HG02884 (cell line): ENCODE results near the gene ST3GAL3.

Experiments used
- ATAC-seq: cut with Tn5 transposase; IDR thresholded peaks from one replicate; pipeline ENCODE4 v1.9.1; 2021; ENCODE audit warnings: mild to moderate bottlenecking, moderate library complexity; ENCODE audit not compliant: unreplicated experiment

ST3GAL3 gene

DNA sequence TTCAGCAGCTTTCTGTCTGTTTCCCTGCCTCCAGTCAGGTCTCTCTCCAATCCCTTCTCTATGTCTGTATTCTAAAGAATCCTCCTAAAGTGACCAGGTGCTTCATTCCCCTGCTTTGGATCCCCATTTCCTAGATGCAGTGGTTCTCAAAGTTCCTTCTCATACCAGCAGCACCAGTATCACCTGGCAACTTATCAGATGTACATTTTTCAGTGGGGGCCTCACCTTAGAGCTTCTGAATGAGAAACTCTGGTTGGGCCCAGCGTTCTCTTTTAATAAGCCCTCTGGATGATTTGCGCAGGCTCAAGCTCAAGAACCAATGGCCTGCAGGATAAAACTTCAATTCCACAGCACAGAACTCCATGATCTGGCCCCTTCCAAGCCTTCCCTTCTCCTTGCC, 200.9 kb downstream of the ST3GAL3 start:
- ATAC-seq, result no peak

- no peak for ATAC-seq
These were observed 201.5 kb downstream of the ST3GAL3 start for GRCh38 chr1:43908858-43909257.

DNA sequence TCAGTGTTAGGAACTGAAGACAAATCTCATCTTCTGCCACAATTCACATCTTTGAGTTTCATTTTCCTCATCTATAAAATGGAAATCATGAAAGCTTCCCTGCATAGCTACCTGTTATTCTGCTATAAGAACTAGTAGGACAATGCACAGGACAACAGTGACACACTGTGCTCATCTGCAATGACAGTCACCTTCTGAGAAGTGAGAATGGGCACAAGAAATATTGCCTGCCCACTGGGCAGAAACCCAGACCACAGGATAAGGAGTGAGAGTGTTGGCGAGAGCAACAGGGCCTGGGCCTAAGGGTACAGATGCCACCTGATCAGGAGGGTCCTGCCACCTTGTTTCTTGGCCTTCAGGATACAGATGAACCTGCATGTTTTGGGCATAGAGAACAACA, 203.0 kb downstream of the ST3GAL3 start:
- ATAC-seq, result no peak

- no peak for ATAC-seq
These were observed 205.3 kb downstream of the ST3GAL3 start for GRCh38 chr1:43912607-43913006.

- no peak for ATAC-seq
These were observed 205.7 kb downstream of the ST3GAL3 start for GRCh38 chr1:43913051-43913501.

DNA sequence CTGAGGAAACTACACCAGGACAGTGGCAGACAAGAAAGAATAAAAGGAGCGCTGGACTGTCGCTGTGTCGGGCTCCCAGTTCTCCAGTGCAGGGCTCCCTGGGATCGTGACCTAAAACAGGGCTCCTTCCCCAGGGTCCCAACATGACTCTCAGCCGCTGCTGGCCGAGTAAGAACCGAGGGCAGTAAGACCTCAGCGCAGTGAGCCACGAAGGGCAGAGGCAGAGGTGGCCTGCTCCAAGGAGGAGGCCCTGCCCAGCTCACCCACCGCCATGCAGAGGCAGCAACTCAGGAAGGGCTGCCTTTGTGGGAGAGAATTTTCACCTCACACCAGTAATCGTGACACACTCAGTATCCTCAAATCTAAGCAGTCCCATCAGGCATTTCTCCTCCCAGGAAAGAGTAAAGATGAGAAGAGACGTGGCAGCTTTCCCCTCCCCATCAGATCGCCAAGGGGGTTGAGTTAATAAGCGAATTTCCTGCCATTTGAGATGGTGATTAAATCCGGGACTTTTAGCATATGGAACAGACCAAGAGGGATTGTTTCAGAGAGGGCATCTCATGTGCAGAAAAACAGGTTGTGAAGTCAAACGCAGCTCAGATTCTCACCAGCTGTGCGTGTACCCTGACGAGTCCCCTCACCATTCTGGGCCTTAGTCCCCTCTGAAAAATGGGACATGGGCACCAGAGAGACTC, 206.5 kb downstream of the ST3GAL3 start:
- no peak for ATAC-seq

GRCh38 chr1:43914576-43915525, 207.5 kb downstream of the ST3GAL3 start:
- no peak for ATAC-seq

- no peak for ATAC-seq
These were observed 212.6 kb downstream of the ST3GAL3 start for GRCh38 chr1:43919906-43920305.

- no peak for ATAC-seq
These were observed 213.7 kb downstream of the ST3GAL3 start for GRCh38 chr1:43921022-43921421.

GRCh38 chr1:43924516-43924915, 217.2 kb downstream of the ST3GAL3 start:
- no peak for ATAC-seq

- ATAC-seq, result no peak
These were observed 218.5 kb downstream of the ST3GAL3 start for GRCh38 chr1:43925846-43926245.

DNA sequence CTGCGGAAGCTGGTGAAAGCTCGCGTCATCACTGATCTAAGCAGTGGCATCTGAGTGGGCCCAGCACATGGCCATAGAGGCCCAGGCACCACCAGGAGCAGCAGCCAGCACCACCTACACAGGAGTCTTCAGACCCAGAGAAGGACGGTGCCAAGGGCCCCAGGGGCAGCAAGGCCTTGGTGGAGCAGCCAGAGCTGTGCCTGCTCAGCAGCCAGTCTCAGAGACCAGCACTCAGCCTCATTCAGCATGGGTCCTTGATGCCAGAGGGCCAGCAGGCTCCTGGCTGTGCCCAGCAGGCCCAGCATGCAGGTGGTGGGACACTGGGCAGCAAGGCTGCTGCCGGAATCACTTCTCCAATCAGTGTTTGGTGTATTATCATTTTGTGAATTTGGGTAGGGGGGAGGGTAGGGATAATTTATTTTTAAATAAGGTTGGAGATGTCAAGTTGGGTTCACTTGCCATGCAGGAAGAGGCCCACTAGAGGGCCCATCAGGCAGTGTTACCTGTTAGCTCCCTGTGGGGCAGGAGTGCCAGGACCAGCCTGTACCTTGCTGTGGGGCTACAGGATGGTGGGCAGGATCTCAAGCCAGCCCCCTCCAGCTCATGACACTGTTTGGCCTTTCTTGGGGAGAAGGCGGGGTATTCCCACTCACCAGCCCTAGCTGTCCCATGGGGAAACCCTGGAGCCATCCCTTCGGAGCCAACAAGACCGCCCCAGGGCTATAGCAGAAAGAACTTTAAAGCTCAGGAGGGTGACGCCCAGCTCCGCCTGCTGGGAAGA, 223.0 kb downstream of the ST3GAL3 start:
- no peak for ATAC-seq

DNA sequence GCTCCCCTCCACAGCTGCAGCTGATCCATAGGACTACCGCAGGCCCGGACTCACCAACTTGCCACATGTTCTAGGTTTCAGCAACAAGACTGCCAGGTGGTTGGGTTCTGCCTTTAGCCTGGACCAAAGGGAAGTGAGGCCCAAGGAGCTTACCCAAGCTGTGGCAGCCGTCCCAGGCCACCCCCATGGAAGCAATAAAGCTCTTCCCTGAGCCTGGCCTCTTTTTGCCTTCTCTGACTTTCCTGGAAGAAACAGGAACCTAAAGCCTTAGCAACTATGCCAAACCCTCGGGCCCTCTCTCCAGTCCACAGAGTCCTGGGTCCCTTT, 223.6 kb downstream of the ST3GAL3 start:
- ATAC-seq, result no peak

DNA sequence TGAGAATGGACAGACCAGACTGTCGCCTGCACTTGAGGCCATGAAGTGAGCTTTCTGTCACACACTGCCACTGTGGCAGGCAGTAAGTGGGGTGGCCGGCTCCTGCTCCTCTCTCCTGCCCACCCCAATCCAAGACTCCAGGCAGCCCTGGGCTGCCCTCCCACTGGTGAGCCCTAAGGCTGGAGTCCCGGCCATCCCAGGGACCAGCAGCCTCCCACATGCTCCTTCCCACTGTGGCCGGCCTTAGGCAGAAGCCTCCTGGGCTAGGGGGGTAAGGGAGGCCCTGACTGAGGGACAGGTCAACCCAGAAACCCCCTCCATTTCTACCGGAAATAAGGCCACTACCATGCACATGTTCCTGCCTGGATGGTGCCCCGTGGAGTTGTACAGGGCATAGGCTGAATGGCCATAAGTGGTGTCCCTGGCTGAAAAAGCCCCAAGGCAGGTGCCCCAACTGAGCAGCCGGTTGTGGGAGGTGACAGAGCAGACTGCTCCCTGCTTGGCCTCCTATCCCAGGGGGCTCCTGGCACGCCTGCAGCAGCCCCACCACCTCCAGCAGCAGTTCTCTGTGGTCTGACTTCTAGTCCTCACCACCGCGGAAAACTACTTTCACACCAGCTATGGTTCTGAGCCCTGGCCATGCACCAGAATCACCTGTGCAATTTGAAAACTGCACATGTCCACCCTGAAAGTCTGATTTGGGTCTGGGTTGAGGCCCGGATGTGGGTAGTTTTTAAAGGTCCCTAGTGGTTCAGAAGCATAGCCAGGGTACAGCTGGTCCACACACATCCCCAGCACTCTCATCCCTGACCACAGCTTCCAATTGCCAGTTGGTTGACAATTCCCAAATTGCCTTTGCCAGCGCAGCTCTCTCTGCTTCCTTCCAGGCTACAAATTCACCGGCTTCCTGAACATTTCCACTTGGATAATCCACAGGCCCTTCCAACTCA, 224.7 kb downstream of the ST3GAL3 start:
- ATAC-seq, result no peak

DNA sequence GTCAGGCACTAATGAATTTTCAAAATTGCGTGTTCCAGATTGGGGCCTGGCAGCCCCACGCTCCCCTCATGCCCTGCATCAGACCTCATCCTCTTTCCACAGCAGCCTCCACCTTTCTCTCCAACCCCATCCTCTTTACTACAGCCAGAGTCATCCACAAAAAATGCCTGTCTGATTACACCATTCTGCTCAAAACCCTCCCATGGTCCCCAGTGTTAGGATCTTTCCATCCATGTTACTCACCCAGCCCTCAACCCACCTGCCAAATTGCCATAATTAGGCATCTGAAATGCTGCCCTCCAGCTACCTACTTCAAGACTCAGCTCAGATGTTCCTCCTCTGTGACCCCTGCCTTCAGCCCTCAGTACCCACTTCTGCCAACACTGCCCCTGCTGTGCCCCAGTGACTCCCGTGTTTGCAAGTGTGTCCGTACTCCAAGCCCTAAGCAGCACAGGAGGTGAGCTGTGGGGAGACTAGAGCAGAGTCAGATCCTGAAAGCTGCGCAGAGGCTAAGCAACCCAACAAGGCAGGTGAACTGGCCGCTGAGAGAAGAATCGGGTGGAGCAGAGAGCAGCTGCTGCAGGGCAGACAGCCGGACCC, 225.6 kb downstream of the ST3GAL3 start:
- no peak for ATAC-seq

DNA sequence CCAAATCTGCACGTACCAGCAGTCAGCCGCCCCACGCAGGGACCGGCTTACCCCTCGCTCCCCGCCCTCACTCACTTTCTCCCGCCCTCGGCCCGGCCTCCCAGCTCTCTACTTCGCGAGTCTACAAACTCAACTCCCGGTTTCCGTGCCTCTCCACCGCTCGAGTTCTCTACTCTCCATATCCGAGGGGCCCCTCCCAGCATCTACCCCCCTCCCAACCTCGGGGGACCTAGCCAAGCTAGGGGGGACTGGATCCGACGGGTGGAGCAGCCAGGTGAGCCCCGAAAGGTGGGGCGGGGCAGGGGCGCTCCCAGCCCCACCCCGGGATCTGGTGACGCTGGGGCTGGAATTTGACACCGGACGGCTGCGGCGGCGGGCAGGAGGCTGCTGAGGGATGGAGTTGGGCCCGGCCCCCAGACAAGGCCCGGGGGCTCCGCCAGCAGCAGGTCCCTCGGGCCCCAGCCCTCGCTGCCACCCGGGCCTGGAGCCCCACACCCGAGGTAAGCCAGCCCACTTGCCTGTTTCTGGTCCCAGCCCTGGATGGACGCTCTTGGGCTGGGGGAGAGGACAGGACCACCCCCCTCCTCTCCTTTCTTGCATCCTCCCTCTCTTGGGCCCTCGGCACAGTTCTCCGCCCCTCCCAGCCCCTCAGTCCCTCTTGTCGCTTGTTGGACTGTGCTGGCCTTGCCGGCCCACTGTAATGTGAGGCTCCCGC, 226.2 kb downstream of the ST3GAL3 start, which contains the start of gene ARTN:
TSS of gene ARTN (plus strand) at position 416 of the 715 bp plus-strand sequence. CDS start 1,856 bp downstream, outside the sequence.
- no peak for ATAC-seq

DNA sequence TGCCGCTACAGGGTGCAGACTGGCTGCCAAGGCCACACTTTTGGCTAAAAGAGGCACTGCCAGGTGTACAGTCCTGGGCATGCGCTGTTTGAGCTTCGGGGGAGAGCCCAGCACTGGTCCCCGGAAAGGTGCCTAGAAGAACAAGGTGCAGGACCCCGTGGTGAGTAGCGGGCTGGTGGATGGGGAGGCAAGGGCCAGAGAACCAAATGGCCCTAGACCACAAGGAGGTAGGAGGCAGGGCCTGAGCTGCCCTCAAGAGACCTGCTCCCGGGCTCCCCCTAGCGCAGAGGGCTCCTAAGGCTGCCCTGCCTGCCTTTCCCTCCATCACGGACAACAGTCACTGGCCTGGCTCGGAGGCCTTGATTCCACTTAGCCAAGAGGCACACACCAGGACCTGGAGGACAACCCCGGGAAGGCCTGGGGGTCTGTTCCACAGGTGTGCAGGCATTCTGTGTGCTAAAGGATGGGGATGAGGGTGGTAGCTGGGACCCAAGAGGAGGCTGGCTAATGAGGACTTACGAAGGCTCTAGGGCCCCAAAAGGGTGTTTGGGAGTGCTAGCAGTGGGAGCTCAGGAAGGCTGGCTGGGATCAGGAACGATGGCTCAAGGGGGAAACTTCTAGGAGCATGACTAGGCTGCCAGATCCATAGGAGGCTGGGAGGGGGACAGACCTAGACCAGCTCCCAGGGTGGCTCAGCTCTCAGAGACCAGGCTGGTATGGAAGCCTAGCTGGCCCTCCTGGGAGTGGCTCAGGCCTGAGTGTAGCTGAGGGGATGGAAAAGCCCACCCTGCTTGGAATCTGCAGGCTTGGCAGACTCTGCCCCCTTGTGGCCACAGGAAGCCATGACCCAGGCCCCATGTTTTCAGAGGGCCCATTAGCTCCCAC, 227.0 kb downstream of the ST3GAL3 start:
- no peak for ATAC-seq

- ATAC-seq, result no peak
These were observed 227.6 kb downstream of the ST3GAL3 start for GRCh38 chr1:43934986-43935324.
